Colonic mucosa (tissue), 4 donors: Measurements from ENCODE around the gene CBR4. TPM values are rescaled to one million over a fixed set of nuclear protein-coding genes. Genes with fewer than 3 reads are reported as not detected.

Source experiments
- DNase-seq: peaks from one replicate; pipeline ENCODE4 v3.0.0-alpha.2; 2020
- H3K27ac ChIP-seq: fragments of 200-600 bp; one replicate; pipeline ENCODE4 v1.8.0; 2021
- H3K27me3 ChIP-seq: fragments of 200-600 bp; one replicate; pipeline ENCODE4 v1.8.0; 2021
- H3K36me3 ChIP-seq: fragments of 200-600 bp; one replicate; pipeline ENCODE4 v1.8.0; 2021
- H3K4me1 ChIP-seq: fragments of 200-600 bp; one replicate; pipeline ENCODE4 v1.8.0; 2021; ENCODE audit warnings: mild to moderate bottlenecking
- H3K4me3 ChIP-seq: fragments of 200-600 bp; one replicate; pipeline ENCODE4 v1.8.0; 2021
- H3K9ac ChIP-seq, 2 donors: one replicate each; pipeline ENCODE4 v1.7.0; 2013; ENCODE audit warnings: control low read depth in 2 of 2, low read depth in 2 of 2, low read length in 2 of 2
- H3K9me3 ChIP-seq: fragments of 200-600 bp; one replicate; pipeline ENCODE4 v1.8.0; 2021
- CTCF ChIP-seq: fragments of 200-600 bp; IDR thresholded peaks from one replicate; pipeline ENCODE4 v1.8.0; 2022; ENCODE audit warnings: antibody characterized with exemption, mild to moderate bottlenecking
- intact Hi-C: fragments of 100-400 bp; cut with DNase I; formaldehyde crosslinking; loops from one replicate; pipeline ENCODE4 v1.14.1; 2022
- total RNA-seq, 2 donors: library from RNA; stranded (reverse); fragmentation: NEBNext Ultra II Directional in 1 of 2; extraction: Animal tissue kit (Norgen Biotek cat#: 25700) in 1 of 2; gene quantifications; one replicate each; pipeline ENCODE4 v1.2.1, GENCODE V29; 2021
- donor health status: healthy.
- donor health status: DM: no; HTN: no; CAD: no.
- donor health status: DM: no; HTN: no; CAD: no.

CBR4 gene
- total RNA-seq, 2 donors from 2014 or later: 25.1 to 28.6 TPM

- no peaks in the 10 kb centered on the region for H3K4me1 ChIP-seq
- H3K27ac ChIP-seq: no peak overlapping the region
- H3K9ac ChIP-seq: no peak overlapping the region
- DNase-seq: no peak
- H3K27me3 ChIP-seq: no peaks in the 10 kb centered on the region
- H3K9me3 ChIP-seq: no peaks in the 10 kb centered on the region
- no peaks in the 10 kb centered on the region for H3K36me3 ChIP-seq
- TF ChIP-seq CTCF: no peak
- intact Hi-C loops: no loop called here
- no peak overlapping the region for H3K4me3 ChIP-seq
Measured at GRCh38 chr4:169051761-169052593, 41.9 kb upstream of the CBR4 start.

- H3K9ac ChIP-seq: no peak overlapping the region
- no peaks in the 10 kb centered on the region for H3K27me3 ChIP-seq
- no peak for DNase-seq
- intact Hi-C loops: no loop called here
- no peaks in the 10 kb centered on the region for H3K4me1 ChIP-seq
- no peaks in the 10 kb centered on the region for H3K9me3 ChIP-seq
- H3K4me3 ChIP-seq: no peak overlapping the region
- H3K36me3 ChIP-seq: no peaks in the 10 kb centered on the region
- no peak for TF ChIP-seq CTCF
- H3K27ac ChIP-seq: no peak overlapping the region
Measured at GRCh38 chr4:169050881-169051760, 41.1 kb upstream of the CBR4 start.

- no peaks in the 10 kb centered on the region for H3K36me3 ChIP-seq
- H3K4me1 ChIP-seq: no peaks in the 10 kb centered on the region
- no peak overlapping the region for H3K27ac ChIP-seq
- intact Hi-C loops: no loop called here
- no peak for DNase-seq
- no peaks in the 10 kb centered on the region for H3K9me3 ChIP-seq
- H3K4me3 ChIP-seq: no peak overlapping the region
- no peak overlapping the region for H3K9ac ChIP-seq
- no peak for TF ChIP-seq CTCF
- no peaks in the 10 kb centered on the region for H3K27me3 ChIP-seq
Measured at GRCh38 chr4:169050284-169050683, 40.2 kb upstream of the CBR4 start.

GRCh38 chr4:169048868-169049414, 38.9 kb upstream of the CBR4 start:
- no peak for DNase-seq
- H3K27me3 ChIP-seq: no peaks in the 10 kb centered on the region

More at GRCh38 chr4:169048868-169049414, 38.9 kb upstream of the CBR4 start:
- H3K4me3 ChIP-seq: no peak overlapping the region
- TF ChIP-seq CTCF: no peak
- H3K36me3 ChIP-seq: no peaks in the 10 kb centered on the region
- no peak overlapping the region for H3K27ac ChIP-seq
- intact Hi-C loops: no loop called here
- H3K9ac ChIP-seq: no peak overlapping the region
- no peaks in the 10 kb centered on the region for H3K4me1 ChIP-seq
- no peaks in the 10 kb centered on the region for H3K9me3 ChIP-seq
